Fibroblast of lung (primary cell): ENCODE measurements around the gene CES2. TPM values are rescaled to one million over a fixed set of nuclear protein-coding genes. Genes with fewer than 3 reads are reported as not detected.

Source experiments
- DNase-seq, 2 donors: peaks; one replicate each; pipeline versions ENCODE4 v3.0.0 to v3.0.0-alpha.2; 2010; ENCODE audit warnings: low read depth in 2 of 2
- H2AFZ ChIP-seq: 2 replicates; pipeline ENCODE4 v1.5.1; 2012; ENCODE audit warnings: low read length, control low read depth, inconsistent platforms
- H3K27ac ChIP-seq: 2 replicates; pipeline ENCODE4 v1.5.1; 2011; ENCODE audit warnings: low read length, control low read depth; ENCODE audit not compliant: insufficient read depth
- H3K27me3 ChIP-seq: 2 replicates; pipeline ENCODE4 v1.5.1; 2011; ENCODE audit warnings: mild to moderate bottlenecking, low read length; ENCODE audit not compliant: control insufficient read depth, insufficient read depth
- H3K36me3 ChIP-seq: 2 replicates; pipeline ENCODE4 v1.5.1; 2011; ENCODE audit warnings: low read length; ENCODE audit not compliant: control insufficient read depth, insufficient read depth
- H3K4me1 ChIP-seq: 2 replicates; pipeline ENCODE4 v1.5.1; 2011; ENCODE audit warnings: low read length; ENCODE audit not compliant: control insufficient read depth, insufficient read depth; ENCODE audit errors: extremely low read depth
- H3K4me2 ChIP-seq: 2 replicates; pipeline ENCODE4 v1.5.1; 2011; ENCODE audit warnings: low read length, control low read depth; ENCODE audit not compliant: insufficient read depth; ENCODE audit errors: extremely low read depth
- H3K4me3 ChIP-seq, 4 experiments: fragments of 200-600 bp in 1 of 4; sonication (generic) in 1 of 4; replicated peaks in 1 of 4; 2 replicates each; pipeline ENCODE4 v1.5.1; 2011 to 2016; ENCODE audit warnings: low read length in 4 of 4, low read depth in 3 of 4, mild to moderate bottlenecking in 3 of 4, control low read depth in 2 of 4, inconsistent platforms in 1 of 4, mixed read lengths in 1 of 4; ENCODE audit not compliant: insufficient read depth in 1 of 4; ENCODE audit errors: control extremely low read depth in 1 of 4
- H3K79me2 ChIP-seq: 2 replicates; pipeline ENCODE4 v1.5.1; 2012; ENCODE audit warnings: mild to moderate bottlenecking, low read length, inconsistent platforms; ENCODE audit not compliant: control insufficient read depth, insufficient read depth
- H3K9ac ChIP-seq: 2 replicates; pipeline ENCODE4 v1.5.1; 2011; ENCODE audit warnings: mild to moderate bottlenecking, low read length, control low read depth; ENCODE audit not compliant: insufficient read depth
- H3K9me3 ChIP-seq: 2 replicates; pipeline ENCODE4 v1.5.1; 2012; ENCODE audit warnings: low read depth, low read length; ENCODE audit not compliant: control insufficient read depth, insufficient read depth
- H4K20me1 ChIP-seq: 2 replicates; pipeline ENCODE4 v1.5.1; 2011; ENCODE audit warnings: low read length; ENCODE audit not compliant: control insufficient read depth, insufficient read depth; ENCODE audit errors: extremely low read depth
- CTCF ChIP-seq, 2 donors: IDR thresholded peaks in 1 of 2; conservative IDR thresholded peaks in 1 of 2; 1 replicate in 1 of 2; 2 replicates in 1 of 2; pipeline ENCODE4 v1.5.1; 2011 to 2012; ENCODE audit warnings: low read length in 2 of 2, control low read depth in 1 of 2, inconsistent platforms in 1 of 2, low read depth in 1 of 2, mild to moderate bottlenecking in 1 of 2
- EZH2 ChIP-seq: IDR thresholded peaks from 2 replicates; pipeline ENCODE4 v1.5.1; 2012; ENCODE audit warnings: low read length, control low read depth, mild to moderate bottlenecking; ENCODE audit errors: missing control alignments
- polyA plus RNA-seq, 2 donors: library from polyadenylated mRNA; depleted of rRNA in 1 of 2; stranded (reverse) in 1 of 2; unstranded in 1 of 2; fragments of >200 nt; gene quantifications; 2 replicates each; pipeline ENCODE4 v1.2.1, GENCODE V29; 2011 to 2012; ENCODE audit warnings: missing spikeins in 1 of 2
- total RNA-seq: library from RNA; depleted of rRNA; stranded (reverse); fragments of >200 nt; gene quantifications from 2 replicates; pipeline ENCODE4 v1.2.1, GENCODE V29; 2014

Gene CES2
- total and polyA plus RNA-seq, 2 donors (not counting 1 experiment from before 2014, with no cell fraction given): 22.9 to 47.6 TPM

- Histone ChIP-seq H4K20me1 (no peaks in the 10 kb centered on the region), H3K36me3 (no peaks in the 10 kb centered on the region), H3K9ac (no peak within 1 kb of the TSS), H3K4me1 (no peaks in the 10 kb centered on the region), H3K27me3 (peaks cover 9% of the 10 kb centered on the region), H3K27ac (no peak within 1 kb of the TSS), H3K9me3 (no peaks in the 10 kb centered on the region), H3K4me2 (no peak within 1 kb of the TSS), H3K79me2 (no peaks in the 10 kb centered on the region), H3K4me3 (no peak within 1 kb of the TSS), H2AFZ (no peak within 1 kb of the TSS)
- DNase-seq: peak; percentile 42 to 56
- TF ChIP-seq EZH2 (no peak), CTCF (conservative IDR thresholded peaks at IDR 0.05 in 1 of 2, IDR thresholded peaks at IDR 0.05 in 1 of 2; ENCODE audit: low read depth in 1 of 2, low read length in 2 of 2) (peak; percentile 58 to 79)
Measured at GRCh38 chr16:66961065-66961744, 25.9 kb downstream of the CES2 start, which contains the start of gene CES3. CES3 (plus strand) TSS chr16:66961266; CDS start chr16:66961308, 42 bp downstream.

GRCh38 chr16:66961914-66962313, 26.6 kb downstream of the CES2 start:
- TF ChIP-seq CTCF (conservative IDR thresholded peaks at IDR 0.05 in 1 of 2, IDR thresholded peaks at IDR 0.05 in 1 of 2; ENCODE audit: low read depth in 1 of 2, low read length in 2 of 2) (no peak), EZH2 (no peak)
- H3K4me3 ChIP-seq: no peak overlapping the region
- H3K27ac ChIP-seq: no peak overlapping the region
- H3K4me1 ChIP-seq: no peaks in the 10 kb centered on the region
- H4K20me1 ChIP-seq: no peaks in the 10 kb centered on the region
- H3K9ac ChIP-seq: no peak overlapping the region
- H3K4me2 ChIP-seq: no peak overlapping the region
- peaks cover 9% of the 10 kb centered on the region for H3K27me3 ChIP-seq
- DNase-seq: no peak
- H3K79me2 ChIP-seq: no peaks in the 10 kb centered on the region
- H2AFZ ChIP-seq: no peak overlapping the region
- H3K9me3 ChIP-seq: no peaks in the 10 kb centered on the region
- H3K36me3 ChIP-seq: no peaks in the 10 kb centered on the region

- Histone ChIP-seq H3K27ac (no peak overlapping the region), H3K9ac (no peak overlapping the region), H2AFZ (no peak overlapping the region), H3K9me3 (no peaks in the 10 kb centered on the region), H3K4me3 (no peak overlapping the region), H3K79me2 (no peaks in the 10 kb centered on the region), H4K20me1 (no peaks in the 10 kb centered on the region), H3K4me2 (no peak overlapping the region), H3K27me3 (peaks cover 8% of the 10 kb centered on the region), H3K36me3 (no peaks in the 10 kb centered on the region), H3K4me1 (no peaks in the 10 kb centered on the region)
- TF ChIP-seq CTCF (conservative IDR thresholded peaks at IDR 0.05 in 1 of 2, IDR thresholded peaks at IDR 0.05 in 1 of 2; ENCODE audit: low read depth in 1 of 2, low read length in 2 of 2) (no peak), EZH2 (no peak)
- DNase-seq: no peak
Measured at GRCh38 chr16:66964049-66964448, 28.7 kb downstream of the CES2 start.
